Natural killer cell (primary cell): ENCODE data around the gene POGLUT2. TPM values are rescaled to one million over a fixed set of nuclear protein-coding genes. Genes with fewer than 3 reads are reported as not detected.
A peak's percentile ranks its signal among the peaks of the same experiment; 100 is the strongest.

ENCODE experiments used
- ATAC-seq, 3 donors: fragments of 150-1000 bp in 2 of 3; fragments of 200-7000 bp in 1 of 3; cut with Tn5 transposase; 1 replicate in 1 of 3; 2 replicates in 2 of 3; pipeline ENCODE4 v1.10.0; 2021; ENCODE audit warnings: mild to moderate bottlenecking in 2 of 3, moderate library complexity in 2 of 3
- DNase-seq, 2 donors: peaks; one replicate each; pipeline versions ENCODE4 v3.0.0 to v3.0.0-alpha.2; 2013 to 2021; ENCODE audit warnings: mixed read lengths in 1 of 2
- H3K27ac ChIP-seq: one replicate; pipeline ENCODE4 v1.5.1; 2013; ENCODE audit warnings: mild to moderate bottlenecking, low read length
- H3K27me3 ChIP-seq: one replicate; pipeline ENCODE4 v1.6.1; 2013; ENCODE audit warnings: low read length; ENCODE audit not compliant: control insufficient read depth, insufficient read depth
- H3K36me3 ChIP-seq: one replicate; pipeline ENCODE4 v1.6.1; 2013; ENCODE audit warnings: low read length; ENCODE audit not compliant: control insufficient read depth, insufficient read depth
- H3K4me1 ChIP-seq: one replicate; pipeline ENCODE4 v1.6.1; 2013; ENCODE audit warnings: low read length; ENCODE audit not compliant: control insufficient read depth, insufficient read depth
- H3K4me3 ChIP-seq: one replicate; pipeline ENCODE4 v1.5.1; 2013; ENCODE audit warnings: low read length
- H3K9me3 ChIP-seq: one replicate; pipeline ENCODE4 v1.6.1; 2013; ENCODE audit warnings: low read length; ENCODE audit not compliant: control insufficient read depth, insufficient read depth
- H3K27ac Mint-ChIP-seq, 2 donors: one replicate each; pipeline ENCODE4 v1.8.0; 2022; ENCODE audit warnings: mild to moderate bottlenecking in 2 of 2, mixed read lengths in 2 of 2, moderate library complexity in 1 of 2
- H3K27me3 Mint-ChIP-seq, 2 donors: one replicate each; pipeline ENCODE4 v1.8.0; 2022; ENCODE audit warnings: low read depth in 2 of 2, mixed read lengths in 2 of 2
- H3K36me3 Mint-ChIP-seq: one replicate; pipeline ENCODE4 v1.8.0; 2022; ENCODE audit warnings: mixed read lengths
- H3K4me1 Mint-ChIP-seq, 2 donors: one replicate each; pipeline ENCODE4 v1.8.0; 2022; ENCODE audit warnings: mixed read lengths in 2 of 2
- H3K4me3 Mint-ChIP-seq: one replicate; pipeline ENCODE4 v1.8.0; 2022; ENCODE audit warnings: mild to moderate bottlenecking, moderate library complexity, mixed read lengths
- H3K9me3 Mint-ChIP-seq, 2 donors: one replicate each; pipeline ENCODE4 v1.8.0; 2022; ENCODE audit warnings: mixed read lengths in 2 of 2
- WGBS: methylation state at CpG from one replicate; pipeline ENCODE4 v1.1.7; 2013; ENCODE audit warnings: missing lambda C conversion rate; ENCODE audit not compliant: insufficient coverage; 5-methylcytosine and 5-hydroxymethylcytosine counted together
- intact Hi-C: fragments of 100-400 bp; cut with micrococcal nuclease; formaldehyde crosslinking; loops from one replicate; pipeline ENCODE4 v1.14.2; 2022
- total RNA-seq, 4 donors: library from RNA; stranded (reverse); fragments of 120-200 nt in 1 of 4; gene quantifications; one replicate each; pipeline versions ENCODE4 v1.2.3 to v1.2.4, GENCODE V29; 2013 to 2022
- TF ChIP-seq, protein P1 (sequence below): fragments of 200-600 bp; IDR thresholded peaks from one replicate; pipeline ENCODE4 v1.8.0; 2022; ENCODE audit warnings: antibody characterized with exemption

POGLUT2 gene
- total RNA-seq, 3 donors from 2014 or later (not counting 1 experiment from before 2014, with no cell fraction given), result 0.28 to 5.1 (median 0.53) TPM

DNA sequence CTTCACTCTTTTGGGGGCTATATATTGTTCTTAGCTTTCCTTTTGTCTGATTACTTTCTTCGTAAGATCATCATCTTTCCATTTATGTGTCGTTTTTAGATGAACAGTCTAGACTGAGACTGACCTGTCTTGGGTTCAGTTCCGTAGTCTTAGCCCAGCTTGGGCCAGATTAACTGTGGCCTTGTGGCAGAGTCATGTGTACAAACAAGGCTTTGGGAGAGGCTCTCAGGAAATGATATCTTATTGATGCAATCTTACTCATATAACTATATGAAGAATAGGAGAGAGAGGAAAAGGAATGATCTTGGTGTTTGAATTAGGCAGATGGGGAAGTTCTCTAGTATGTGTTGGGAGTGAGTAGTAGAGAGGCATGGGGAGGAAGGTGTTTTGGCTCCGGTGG, 40.2 kb upstream of the POGLUT2 start:
- no peaks in the 10 kb centered on the region for H3K9me3 ChIP-seq
- peaks cover 12% of the 10 kb centered on the region for H3K36me3 Mint-ChIP-seq
- 30% methylated on average over 3 of the region's 4 CpGs for WGBS
- H3K4me3 Mint-ChIP-seq, result no peak overlapping the region
- H3K4me3 ChIP-seq, result no peak overlapping the region
- H3K4me1 ChIP-seq, result no peaks in the 10 kb centered on the region
- peak overlapping the region in 1 of 2 donors; percentile 4 for H3K27ac Mint-ChIP-seq
- TF ChIP-seq, protein P1, sequence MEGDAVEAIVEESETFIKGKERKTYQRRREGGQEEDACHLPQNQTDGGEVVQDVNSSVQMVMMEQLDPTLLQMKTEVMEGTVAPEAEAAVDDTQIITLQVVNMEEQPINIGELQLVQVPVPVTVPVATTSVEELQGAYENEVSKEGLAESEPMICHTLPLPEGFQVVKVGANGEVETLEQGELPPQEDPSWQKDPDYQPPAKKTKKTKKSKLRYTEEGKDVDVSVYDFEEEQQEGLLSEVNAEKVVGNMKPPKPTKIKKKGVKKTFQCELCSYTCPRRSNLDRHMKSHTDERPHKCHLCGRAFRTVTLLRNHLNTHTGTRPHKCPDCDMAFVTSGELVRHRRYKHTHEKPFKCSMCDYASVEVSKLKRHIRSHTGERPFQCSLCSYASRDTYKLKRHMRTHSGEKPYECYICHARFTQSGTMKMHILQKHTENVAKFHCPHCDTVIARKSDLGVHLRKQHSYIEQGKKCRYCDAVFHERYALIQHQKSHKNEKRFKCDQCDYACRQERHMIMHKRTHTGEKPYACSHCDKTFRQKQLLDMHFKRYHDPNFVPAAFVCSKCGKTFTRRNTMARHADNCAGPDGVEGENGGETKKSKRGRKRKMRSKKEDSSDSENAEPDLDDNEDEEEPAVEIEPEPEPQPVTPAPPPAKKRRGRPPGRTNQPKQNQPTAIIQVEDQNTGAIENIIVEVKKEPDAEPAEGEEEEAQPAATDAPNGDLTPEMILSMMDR, result no peak
- peaks cover 0 to 4% of the 10 kb centered on the region in 2 donors for H3K4me1 Mint-ChIP-seq
- no peak overlapping the region for H3K27ac ChIP-seq
- H3K36me3 ChIP-seq, result peaks cover 5% of the 10 kb centered on the region
- H3K27me3 Mint-ChIP-seq, result no peaks in the 10 kb centered on the region
- H3K27me3 ChIP-seq, result no peaks in the 10 kb centered on the region
- DNase-seq (no peak), ATAC-seq (no peak)
- no peaks in the 10 kb centered on the region for H3K9me3 Mint-ChIP-seq
- intact Hi-C loops, result no loop called here

DNA sequence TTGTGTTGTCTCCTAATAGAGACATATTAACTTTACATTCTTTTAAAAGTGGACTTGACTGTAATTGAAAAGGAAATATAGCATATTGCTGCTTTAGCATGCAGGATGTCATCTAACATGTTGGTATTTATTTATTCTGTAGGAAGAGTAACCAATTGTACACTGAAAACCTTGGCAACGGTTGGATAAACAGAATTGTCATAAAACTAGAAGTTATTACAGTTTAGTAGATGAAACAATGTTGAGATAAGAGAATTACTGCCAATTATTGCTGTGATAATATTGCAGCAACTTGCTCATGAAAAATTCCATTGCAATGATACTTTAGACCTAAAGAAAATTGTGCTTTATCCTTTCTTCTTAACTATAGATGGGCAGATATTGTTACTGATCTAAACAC, 39.5 kb upstream of the POGLUT2 start:
- Mint-ChIP-seq H3K4me3 (no peak overlapping the region), H3K9me3 (no peaks in the 10 kb centered on the region), H3K27ac (no peak overlapping the region), H3K36me3 (peaks cover 12% of the 10 kb centered on the region), H3K4me1 (no peaks in the 10 kb centered on the region), H3K27me3 (no peaks in the 10 kb centered on the region)
- WGBS, result 92% methylated on average over 1 of the region's 1 CpG
- intact Hi-C loops, result no loop called here
- Histone ChIP-seq H3K4me3 (no peak overlapping the region), H3K36me3 (peaks cover 5% of the 10 kb centered on the region), H3K9me3 (no peaks in the 10 kb centered on the region), H3K27me3 (no peaks in the 10 kb centered on the region), H3K4me1 (no peaks in the 10 kb centered on the region), H3K27ac (no peak overlapping the region)
- TF ChIP-seq, protein P1, result no peak
- DNase-seq (no peak), ATAC-seq (no peak)

DNA sequence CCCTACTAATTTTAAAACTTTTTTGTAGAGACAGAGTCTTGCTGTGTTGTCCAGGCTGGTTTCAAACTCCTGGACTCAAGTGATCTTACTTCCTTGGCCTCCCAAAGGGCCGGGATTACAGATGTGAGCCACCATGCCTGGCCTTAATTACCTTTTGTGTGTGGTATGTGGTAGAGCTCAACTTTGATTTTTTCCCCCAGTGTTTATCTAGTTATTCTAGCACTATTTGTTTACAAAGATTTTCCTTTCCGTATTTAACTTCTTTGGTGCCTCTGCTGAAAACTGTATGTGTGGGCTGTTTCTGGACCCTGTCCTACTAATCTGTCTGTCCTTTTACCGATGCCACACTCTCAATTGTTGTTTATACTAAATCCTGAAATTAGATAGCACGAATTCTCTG, 37.7 kb upstream of the POGLUT2 start:
- TF ChIP-seq, protein P1, result no peak
- no peaks in the 10 kb centered on the region for H3K4me1 ChIP-seq
- no peaks in the 10 kb centered on the region for H3K27me3 ChIP-seq
- H3K27ac Mint-ChIP-seq, result no peak overlapping the region
- H3K4me3 Mint-ChIP-seq, result no peak overlapping the region
- ATAC-seq, result no peak
- no peak overlapping the region for H3K4me3 ChIP-seq
- no peaks in the 10 kb centered on the region for H3K4me1 Mint-ChIP-seq
- H3K27ac ChIP-seq, result no peak overlapping the region
- H3K27me3 Mint-ChIP-seq, result no peaks in the 10 kb centered on the region
- H3K36me3 Mint-ChIP-seq, result peaks cover 12% of the 10 kb centered on the region
- H3K9me3 ChIP-seq, result no peaks in the 10 kb centered on the region
- H3K36me3 ChIP-seq, result peaks cover 5% of the 10 kb centered on the region
- no peaks in the 10 kb centered on the region for H3K9me3 Mint-ChIP-seq
- WGBS, result 96% methylated on average over 4 of the region's 4 CpGs
- intact Hi-C loops, result no loop called here
- no peak for DNase-seq

DNA sequence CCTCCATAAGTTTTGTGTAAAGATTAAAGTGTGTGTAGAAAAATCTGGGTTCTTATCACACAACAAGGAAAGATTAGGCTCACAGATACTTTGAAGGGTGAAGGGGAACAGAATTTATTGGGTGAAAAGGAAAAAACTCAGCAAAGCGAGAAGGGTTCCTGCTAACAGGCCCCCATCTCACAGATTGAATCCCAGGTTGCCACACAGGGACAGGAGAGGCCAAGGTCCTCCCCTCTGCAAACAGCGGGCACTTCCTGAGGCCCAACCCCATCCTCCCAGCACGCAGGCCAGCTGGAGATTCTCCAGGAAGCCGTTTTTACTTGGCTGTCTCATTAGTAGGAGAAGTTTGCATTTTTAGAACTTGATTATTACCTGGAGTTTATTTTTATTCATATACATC, 31.9 kb upstream of the POGLUT2 start:
- H3K4me3 ChIP-seq, result no peak overlapping the region
- TF ChIP-seq, protein P1, result no peak
- H3K27me3 Mint-ChIP-seq, result no peaks in the 10 kb centered on the region
- H3K4me1 ChIP-seq, result no peaks in the 10 kb centered on the region
- H3K4me3 Mint-ChIP-seq, result no peak overlapping the region
- H3K27me3 ChIP-seq, result no peaks in the 10 kb centered on the region
- H3K36me3 Mint-ChIP-seq, result peaks cover under 1% of the 10 kb centered on the region
- no peak overlapping the region for H3K27ac Mint-ChIP-seq
- H3K4me1 Mint-ChIP-seq, result no peaks in the 10 kb centered on the region
- no peaks in the 10 kb centered on the region for H3K9me3 ChIP-seq
- H3K9me3 Mint-ChIP-seq, result no peaks in the 10 kb centered on the region
- peaks cover 5% of the 10 kb centered on the region for H3K36me3 ChIP-seq
- no peak for ATAC-seq
- no peak for DNase-seq
- 100% methylated on average over 2 of the region's 4 CpGs for WGBS
- H3K27ac ChIP-seq, result no peak overlapping the region
- intact Hi-C loops, result no loop called here
